ENCODE data around the gene ABCF2. TPM values are rescaled to one million over a fixed set of nuclear protein-coding genes. Genes with fewer than 3 reads are reported as not detected.

ABCF2 gene
- total RNA-seq, 1 donor from 2014 or later = 37.8 TPM

DNA sequence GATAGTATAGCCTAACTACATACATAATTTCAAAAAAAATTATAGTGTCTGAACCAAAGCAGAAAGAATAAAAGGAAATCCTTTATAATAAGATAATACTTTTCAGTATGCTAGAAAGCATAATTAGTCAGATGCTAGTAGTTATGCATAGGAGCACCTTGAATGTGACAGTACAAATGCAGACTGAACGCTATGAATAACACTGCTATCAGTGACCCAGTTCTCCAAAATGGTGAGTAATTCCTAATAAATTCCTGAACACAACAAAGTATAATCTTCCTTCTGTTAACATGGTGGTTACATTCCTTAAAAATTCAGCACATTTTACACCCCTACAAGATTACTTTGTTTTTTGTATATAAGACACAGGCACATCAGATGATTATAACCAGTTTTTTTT, 4.1 kb upstream of the ABCF2 start:
- no peak overlapping the region for H3K4me3 ChIP-seq (ENCODE audit: low read depth, low read length)
- no peak for DNase-seq (ENCODE audit: low read depth)
- TF ChIP-seq CTCF (conservative IDR thresholded peaks at IDR 0.05; ENCODE audit: low read depth, low read length) = no peak

DNA sequence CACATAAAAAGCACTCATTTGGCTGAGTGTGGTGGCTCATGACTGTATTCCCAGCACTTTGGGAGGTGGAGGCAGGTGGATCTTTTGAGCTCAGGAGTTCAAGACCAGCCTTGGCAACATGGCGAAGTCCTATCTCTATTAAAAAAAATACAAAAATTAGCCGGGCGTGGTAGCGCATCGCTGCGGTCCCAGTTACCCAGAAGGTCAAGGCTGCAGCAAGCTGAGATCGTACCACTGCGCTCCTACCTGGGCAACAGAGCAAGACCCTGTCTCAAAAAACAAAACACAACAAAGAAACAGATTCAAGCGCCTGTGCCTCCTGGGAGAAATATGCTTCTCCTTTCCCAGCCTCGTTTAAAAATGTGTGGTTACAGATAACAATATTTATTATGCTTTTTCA, 2.2 kb upstream of the ABCF2 start:
- no peak overlapping the region for H3K4me3 ChIP-seq (ENCODE audit: low read depth, low read length)
- TF ChIP-seq CTCF (conservative IDR thresholded peaks at IDR 0.05; ENCODE audit: low read depth, low read length) = no peak
- DNase-seq (ENCODE audit: low read depth) = no peak

GRCh38 chr7:151228024-151228866, 1.2 kb upstream of the ABCF2 start:
- no peak for DNase-seq (ENCODE audit: low read depth)
- no peak for TF ChIP-seq CTCF (conservative IDR thresholded peaks at IDR 0.05; ENCODE audit: low read depth, low read length)
- H3K4me3 ChIP-seq (ENCODE audit: low read depth, low read length) = peak overlapping the region; percentile 86

DNA sequence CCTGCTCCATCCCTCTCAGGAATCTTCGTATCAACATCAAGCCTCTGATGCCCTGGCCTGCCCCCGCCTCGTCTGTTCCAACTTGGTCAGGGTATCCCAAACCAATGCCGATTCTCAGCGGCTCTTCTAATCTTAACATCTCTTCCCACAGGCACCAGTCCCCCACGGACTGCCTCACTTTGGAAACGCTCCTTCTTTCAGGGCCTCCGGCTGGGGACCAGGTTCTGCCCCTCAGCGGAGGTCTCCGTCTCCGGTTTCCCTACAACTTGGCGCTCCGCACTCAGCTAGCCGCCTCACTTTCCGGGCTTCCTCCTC, 488 bp downstream of the ABCF2 start:
- no peak for TF ChIP-seq CTCF (conservative IDR thresholded peaks at IDR 0.05; ENCODE audit: low read depth, low read length)
- no peak for DNase-seq (ENCODE audit: low read depth)

DNA sequence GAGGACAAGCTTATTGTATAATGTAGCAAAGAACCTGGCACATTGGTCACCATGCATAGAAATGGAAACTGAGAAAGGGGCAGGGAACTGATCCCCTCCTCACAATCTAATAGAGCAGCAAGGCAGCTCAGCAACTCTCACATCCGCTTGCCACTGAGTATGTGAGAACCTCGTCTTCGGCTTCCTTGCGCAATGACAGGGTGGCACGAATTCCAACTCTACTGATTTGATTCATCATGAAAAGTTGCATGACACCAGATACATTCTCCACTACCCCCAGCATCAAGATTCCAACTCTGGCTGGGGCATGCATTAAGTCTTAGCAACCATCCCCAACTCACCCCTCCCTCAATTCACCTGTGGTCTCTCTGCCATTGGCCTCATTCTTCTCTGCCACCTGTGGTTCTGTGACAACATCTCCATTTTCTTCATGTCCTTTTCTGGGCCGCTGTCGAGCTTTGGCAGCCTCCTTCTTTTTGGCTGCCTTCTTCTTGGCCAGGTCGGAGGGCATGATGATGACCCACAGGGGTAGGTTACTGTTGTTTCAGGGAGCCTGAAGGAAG, 976 bp downstream of the ABCF2 start:
- H3K4me3 ChIP-seq (ENCODE audit: low read depth, low read length) = peak overlapping the region; percentile 86
- no peak for DNase-seq (ENCODE audit: low read depth)
- TF ChIP-seq CTCF (conservative IDR thresholded peaks at IDR 0.05; ENCODE audit: low read depth, low read length) = no peak

More for the DNA sequence above, 488 bp downstream of the ABCF2 start:
- H3K4me3 ChIP-seq (ENCODE audit: low read depth, low read length) = peak overlapping the region; percentile 86

DNA sequence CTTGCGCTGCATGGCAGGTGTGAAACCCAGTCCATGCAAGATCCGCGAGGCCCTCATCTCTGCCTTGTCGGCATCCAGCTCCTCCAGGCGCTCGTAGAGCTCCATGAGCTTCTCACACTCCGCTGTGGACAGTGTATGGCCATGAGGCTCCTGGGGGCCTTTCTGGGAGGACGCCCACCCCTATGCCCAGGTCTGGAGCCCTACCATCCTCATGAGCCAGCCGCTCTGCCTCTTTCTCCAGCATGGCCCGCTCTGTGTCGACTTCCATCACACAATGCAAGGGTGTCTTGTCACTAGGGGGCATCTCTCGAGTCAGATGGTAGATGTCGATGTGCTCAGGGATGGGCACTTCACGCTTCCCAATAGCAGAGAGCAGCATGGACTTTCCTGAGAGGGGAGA, 3.3 kb downstream of the ABCF2 start:
- peak; percentile 4 for TF ChIP-seq CTCF (conservative IDR thresholded peaks at IDR 0.05; ENCODE audit: low read depth, low read length)
- DNase-seq (ENCODE audit: low read depth) = no peak

DNA sequence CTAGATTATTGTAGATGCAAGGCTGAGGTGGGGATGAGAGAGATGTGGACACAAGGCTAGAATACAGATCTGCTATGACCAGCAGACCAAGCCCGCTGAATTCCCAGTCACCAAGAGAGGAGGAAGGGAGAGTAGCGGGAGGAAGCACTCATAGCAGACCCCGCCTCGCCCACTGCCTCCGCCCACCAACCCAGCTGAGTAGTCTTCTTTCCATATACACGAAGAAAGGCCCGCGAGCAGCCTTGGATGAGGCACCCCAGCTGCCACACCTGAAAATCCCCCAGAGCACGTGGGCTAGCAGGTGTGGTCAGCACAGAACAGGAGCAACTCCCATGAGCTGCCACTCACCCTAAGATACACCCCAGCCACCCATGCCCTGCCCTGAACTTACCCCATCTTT, 8.8 kb downstream of the ABCF2 start:
- no peak for DNase-seq (ENCODE audit: low read depth)
- no peak for TF ChIP-seq CTCF (conservative IDR thresholded peaks at IDR 0.05; ENCODE audit: low read depth, low read length)
- H3K4me3 ChIP-seq (ENCODE audit: low read depth, low read length) = no peak overlapping the region

More for the DNA sequence above, 3.3 kb downstream of the ABCF2 start:
- H3K4me3 ChIP-seq (ENCODE audit: low read depth, low read length) = no peak overlapping the region

Measured in epithelial cell of proximal tubule (primary cell).